Mucosa of descending colon (tissue), 3 donors: ENCODE data around the gene CDKAL1. TPM values are rescaled to one million over a fixed set of nuclear protein-coding genes. Genes with fewer than 3 reads are reported as not detected.

ENCODE experiments used
- ATAC-seq: fragments of 200-7000 bp; cut with Tn5 transposase; one replicate; pipeline ENCODE4 v1.9.1; 2020; ENCODE audit warnings: mild to moderate bottlenecking, moderate library complexity
- DNase-seq, 3 donors: peaks; one replicate each; pipeline ENCODE4 v3.0.0-alpha.2; 2020
- H3K36me3 ChIP-seq: fragments of 200-600 bp; one replicate; pipeline ENCODE4 v1.8.0; 2021; ENCODE audit warnings: low read depth, mild to moderate bottlenecking
- H3K4me1 ChIP-seq: fragments of 200-600 bp; one replicate; pipeline ENCODE4 v1.8.0; 2021; ENCODE audit warnings: low read depth, mild to moderate bottlenecking
- H3K4me3 ChIP-seq: fragments of 200-600 bp; one replicate; pipeline ENCODE4 v1.8.0; 2021; ENCODE audit warnings: mild to moderate bottlenecking
- H3K9me3 ChIP-seq: fragments of 200-600 bp; one replicate; pipeline ENCODE4 v1.8.0; 2021; ENCODE audit warnings: mild to moderate bottlenecking
- CTCF ChIP-seq: fragments of 200-600 bp; IDR thresholded peaks from one replicate; pipeline ENCODE4 v1.8.0; 2022; ENCODE audit warnings: antibody characterized with exemption, mild to moderate bottlenecking
- intact Hi-C, 2 donors: fragments of 100-400 bp; cut with DNase I in 1 of 2; cut with micrococcal nuclease in 1 of 2; formaldehyde crosslinking; loops; one replicate each; pipeline versions ENCODE4 v1.11.0 to v1.11.1; 2022; cut with DNase I, micrococcal nuclease
- total RNA-seq, 3 donors: library from RNA; stranded (reverse); fragmentation: NEBNext Ultra II Directional in 2 of 3; extraction: Animal tissue kit (Norgen Biotek cat#: 25700) in 2 of 3; gene quantifications; one replicate each; pipeline versions ENCODE4 v1.2.1 to v1.2.4, GENCODE V29; 2021 to 2023
- donor health status: DM: no; HTN: no; CAD: no; lungs with moderate emphysema.
- donor health status: DM: no; HTN: no; CAD: no.
- donor health status: DM: no; HTN: yes; CAD: no.

The CDKAL1 gene
- total RNA-seq, 3 donors from 2014 or later: 13.4 to 15.5 (median 15.3) TPM

DNA sequence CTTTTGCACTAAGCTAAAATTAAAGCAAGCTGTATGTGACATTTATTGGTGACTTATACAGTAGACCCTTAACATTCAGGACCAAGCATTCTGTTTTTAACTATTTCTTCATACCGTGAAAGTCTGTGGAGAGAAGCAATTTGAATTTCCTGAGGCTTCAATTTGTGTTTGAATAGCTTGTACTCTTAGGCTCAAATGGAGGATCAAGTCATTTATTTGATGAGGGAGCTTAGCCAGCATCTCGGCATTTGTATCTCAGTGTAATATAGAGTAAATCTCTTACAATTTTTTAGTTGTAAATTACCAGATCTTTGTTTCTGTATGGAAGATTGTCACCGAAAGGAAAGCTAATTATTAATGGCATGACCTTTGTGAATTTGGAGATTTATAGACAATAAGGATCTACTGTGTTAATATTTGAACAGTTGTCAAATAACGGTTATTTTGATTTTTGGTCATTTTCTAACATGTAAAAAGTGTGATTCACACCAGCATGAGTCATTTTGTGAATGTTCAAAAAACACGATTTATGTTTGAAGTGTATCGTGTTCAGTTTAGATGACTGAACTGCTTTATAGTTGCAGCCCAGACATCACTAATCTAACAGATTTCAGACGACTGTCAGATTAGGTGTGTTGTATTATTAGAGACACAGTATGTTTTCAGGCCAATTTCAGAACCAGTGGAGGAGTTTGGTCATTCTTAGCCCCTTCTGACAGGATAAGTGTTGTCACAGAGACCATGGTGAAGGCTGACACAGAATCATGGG, 332.9 kb downstream of the CDKAL1 start:
- DNase-seq: no peak
- TF ChIP-seq CTCF: no peak
- Histone ChIP-seq H3K4me1 (no peaks in the 10 kb centered on the region), H3K4me3 (no peak overlapping the region), H3K36me3 (no peaks in the 10 kb centered on the region), H3K9me3 (no peaks in the 10 kb centered on the region)
- ATAC-seq: no peak
- intact Hi-C loops: no loop called here

DNA sequence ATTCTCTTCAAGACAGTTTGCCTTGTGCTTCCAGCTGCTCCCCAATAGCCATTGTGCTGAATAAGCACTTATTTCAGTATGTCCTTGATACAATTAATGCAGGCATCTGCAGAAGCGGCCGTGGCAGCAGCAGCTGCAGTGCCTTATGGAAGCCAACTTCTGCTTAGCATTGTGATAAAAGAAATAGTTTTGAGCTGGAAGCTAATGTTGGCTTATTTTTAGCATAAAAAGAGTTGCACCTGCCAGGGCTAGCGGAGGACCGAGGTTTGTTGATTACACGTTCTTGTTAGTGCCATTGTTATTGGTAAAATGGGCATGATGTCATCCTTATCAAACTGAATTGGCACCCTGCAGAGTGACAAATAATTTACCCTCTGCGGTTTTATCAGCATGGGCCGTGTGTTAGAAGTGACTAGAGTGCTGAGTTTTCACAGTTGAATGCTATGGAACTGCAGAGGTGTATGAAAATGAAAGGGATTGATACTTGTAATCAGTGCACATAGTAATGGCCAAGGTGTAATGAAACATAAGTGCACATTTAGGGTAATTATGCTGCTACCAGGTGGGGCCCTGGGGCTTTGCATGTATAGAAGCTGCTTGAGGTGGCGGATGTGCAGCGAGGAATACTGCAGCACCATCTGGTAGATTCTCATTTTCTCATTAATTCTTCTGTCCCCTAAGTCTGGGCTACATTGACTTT, 334.3 kb downstream of the CDKAL1 start:
- Histone ChIP-seq H3K4me1 (no peaks in the 10 kb centered on the region), H3K9me3 (no peaks in the 10 kb centered on the region), H3K4me3 (no peak overlapping the region), H3K36me3 (no peaks in the 10 kb centered on the region)
- no peak for ATAC-seq
- intact Hi-C loops: no loop called here
- TF ChIP-seq CTCF: no peak
- DNase-seq: no peak

GRCh38 chr6:20870021-20870420, 335.8 kb downstream of the CDKAL1 start:
- DNase-seq: no peak
- H3K9me3 ChIP-seq: no peaks in the 10 kb centered on the region
- ATAC-seq: no peak
- no peak overlapping the region for H3K4me3 ChIP-seq
- no peaks in the 10 kb centered on the region for H3K36me3 ChIP-seq
- no peak for TF ChIP-seq CTCF
- no peaks in the 10 kb centered on the region for H3K4me1 ChIP-seq
- intact Hi-C loops: no loop called here

- Histone ChIP-seq H3K4me3 (no peak overlapping the region), H3K36me3 (no peaks in the 10 kb centered on the region), H3K4me1 (no peaks in the 10 kb centered on the region), H3K9me3 (no peaks in the 10 kb centered on the region)
- TF ChIP-seq CTCF: no peak
- ATAC-seq: no peak
- DNase-seq: no peak
- intact Hi-C loops: no loop called here
Measured at GRCh38 chr6:20870493-20870892, 336.2 kb downstream of the CDKAL1 start.

DNA sequence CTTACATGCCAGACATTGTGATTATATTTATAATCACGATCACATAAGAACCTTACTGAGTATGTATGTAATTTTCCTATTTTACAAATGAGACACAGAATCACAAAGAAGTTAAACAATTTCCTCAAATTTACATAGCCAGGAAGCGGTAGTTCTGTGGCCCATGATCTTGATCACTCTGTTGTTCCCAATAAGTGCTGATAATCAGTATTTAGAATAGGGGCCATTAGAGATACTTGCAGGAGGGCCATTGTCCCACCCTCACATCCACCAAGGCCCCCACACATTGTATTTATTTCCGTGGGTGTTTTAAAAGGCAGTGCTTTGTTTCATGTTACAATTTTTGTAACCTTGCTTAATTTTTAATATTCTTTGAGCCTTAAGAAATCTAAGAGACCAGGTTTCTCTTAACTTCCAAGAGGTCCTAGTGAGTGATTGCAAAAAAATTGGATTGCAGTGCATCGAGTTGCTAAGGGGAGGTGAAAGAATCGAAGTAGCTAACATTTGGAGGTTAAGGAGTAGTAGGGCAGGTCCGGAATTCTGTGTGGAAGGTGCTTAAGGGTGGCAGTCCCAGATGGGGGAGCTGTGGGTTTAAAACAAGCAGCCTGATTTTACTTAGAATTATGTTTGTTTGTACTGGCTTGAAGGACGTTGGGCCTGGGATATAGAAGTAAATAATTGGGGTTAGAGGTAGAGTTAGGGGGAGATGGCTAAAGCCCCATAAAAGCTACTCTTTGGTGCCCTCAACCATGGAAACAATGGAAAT, 339.4 kb downstream of the CDKAL1 start:
- Histone ChIP-seq H3K36me3 (no peaks in the 10 kb centered on the region), H3K4me3 (no peak overlapping the region), H3K4me1 (peaks cover 5% of the 10 kb centered on the region), H3K9me3 (no peaks in the 10 kb centered on the region)
- ATAC-seq (no peak), DNase-seq (no peak)
- TF ChIP-seq CTCF: no peak
- intact Hi-C loops: no loop called here
